Progenitor cell of endocrine pancreas (in vitro differentiated cells): ENCODE results near the gene SEC16B. TPM values are rescaled to one million over a fixed set of nuclear protein-coding genes. Genes with fewer than 3 reads are reported as not detected.

Experiments used
- DNase-seq: peaks from one replicate; pipeline ENCODE4 v3.0.0; 2021; ENCODE audit warnings: low spot score; ENCODE audit not compliant: unreplicated experiment
- H3K27ac Mint-ChIP-seq: 2 replicates; pipeline ENCODE4 v1.8.0; 2021; ENCODE audit warnings: mild to moderate bottlenecking, moderate library complexity, mixed read lengths
- H3K27me3 Mint-ChIP-seq: 2 replicates; pipeline ENCODE4 v1.8.0; 2021; ENCODE audit warnings: mixed read lengths
- H3K36me3 Mint-ChIP-seq: 2 replicates; pipeline ENCODE4 v1.8.0; 2022; ENCODE audit warnings: mixed read lengths; ENCODE audit not compliant: insufficient read depth
- H3K4me1 Mint-ChIP-seq: 2 replicates; pipeline ENCODE4 v1.8.0; 2021; ENCODE audit warnings: low read depth, mixed read lengths
- H3K4me3 Mint-ChIP-seq: 2 replicates; pipeline ENCODE4 v1.8.0; 2021; ENCODE audit warnings: low read depth, mild to moderate bottlenecking, moderate library complexity, mixed read lengths
- H3K9me3 Mint-ChIP-seq: 2 replicates; pipeline ENCODE4 v1.8.0; 2021; ENCODE audit warnings: low read depth, mixed read lengths
- CTCF ChIP-seq: fragments of 200-600 bp; sonication (generic); IDR thresholded peaks from one replicate; pipeline ENCODE4 v1.5.0; 2021; ENCODE audit warnings: antibody characterized with exemption, mild to moderate bottlenecking; ENCODE audit not compliant: unreplicated experiment
- total RNA-seq: library from RNA; stranded (reverse); gene quantifications from 2 replicates; pipeline ENCODE4 v1.2.1, GENCODE V29; 2021

Gene SEC16B
- total RNA-seq, 1 donor from 2014 or later = 0.67 TPM

- H3K36me3 Mint-ChIP-seq = no peaks in the 10 kb centered on the region
These were observed 34.0 kb downstream of the SEC16B start for GRCh38 chr1:177935638-177936415.

GRCh38 chr1:177934927-177935326 lies 34.9 kb downstream of the SEC16B start:
- Mint-ChIP-seq H3K4me3 (no peak overlapping the region), H3K27me3 (peaks cover 28% of the 10 kb centered on the region), H3K27ac (no peak overlapping the region), H3K9me3 (no peaks in the 10 kb centered on the region), H3K4me1 (no peaks in the 10 kb centered on the region), H3K36me3 (no peaks in the 10 kb centered on the region)
- no peak for DNase-seq
- no peak for TF ChIP-seq CTCF

More at GRCh38 chr1:177935638-177936415, 34.0 kb downstream of the SEC16B start:
- no peak for TF ChIP-seq CTCF
- peaks cover 28% of the 10 kb centered on the region for H3K27me3 Mint-ChIP-seq
- no peak for DNase-seq
- H3K4me3 Mint-ChIP-seq = no peak overlapping the region
- H3K4me1 Mint-ChIP-seq = no peaks in the 10 kb centered on the region
- H3K9me3 Mint-ChIP-seq = no peaks in the 10 kb centered on the region
- H3K27ac Mint-ChIP-seq = no peak overlapping the region

- Mint-ChIP-seq H3K4me3 (no peak overlapping the region), H3K9me3 (no peaks in the 10 kb centered on the region), H3K36me3 (no peaks in the 10 kb centered on the region), H3K27ac (no peak overlapping the region), H3K4me1 (no peaks in the 10 kb centered on the region), H3K27me3 (peaks cover 26% of the 10 kb centered on the region)
- no peak for TF ChIP-seq CTCF
- DNase-seq = no peak
These were observed 35.4 kb downstream of the SEC16B start for GRCh38 chr1:177934461-177934860.

- Mint-ChIP-seq H3K9me3 (no peaks in the 10 kb centered on the region), H3K36me3 (no peaks in the 10 kb centered on the region), H3K27me3 (peaks cover 22% of the 10 kb centered on the region), H3K4me3 (no peak overlapping the region), H3K27ac (no peak overlapping the region), H3K4me1 (no peaks in the 10 kb centered on the region)
- DNase-seq = no peak
- no peak for TF ChIP-seq CTCF
These were observed 36.0 kb downstream of the SEC16B start for GRCh38 chr1:177933881-177934280.

- H3K4me1 Mint-ChIP-seq = no peaks in the 10 kb centered on the region
- H3K27ac Mint-ChIP-seq = no peak overlapping the region
- H3K4me3 Mint-ChIP-seq = no peak overlapping the region
- DNase-seq = no peak
- H3K36me3 Mint-ChIP-seq = no peaks in the 10 kb centered on the region
- H3K27me3 Mint-ChIP-seq = peaks cover 16% of the 10 kb centered on the region
- no peaks in the 10 kb centered on the region for H3K9me3 Mint-ChIP-seq
- TF ChIP-seq CTCF = no peak
These were observed 37.7 kb downstream of the SEC16B start for GRCh38 chr1:177932123-177932522.
